Endothelial cell of umbilical vein (primary cell): Measurements from ENCODE around the gene FAM227B. TPM values are rescaled to one million over a fixed set of nuclear protein-coding genes. Genes with fewer than 3 reads are reported as not detected.

ENCODE experiments used
- BruUV-seq: library from RNA; stranded (reverse); fragments of 400-500 nt; replicated peaks from 2 replicates; lab custom pipeline; 2021; lab: Mats Ljungman, UMichigan
- CTCF ChIA-PET: fragments of 300-600, 350-600 bp; sonication (Branson Sonifier 250); formaldehyde crosslinking; loops from one replicate; lab custom pipeline; 2021; ENCODE audit warnings: antibody characterized with exemption, inconsistent platforms; lab: Charles Lee
- POLR2A ChIA-PET: fragments of 300-600, 350-600 bp; sonication (Branson Sonifier 250); formaldehyde crosslinking; loops from one replicate; lab custom pipeline; 2021; ENCODE audit warnings: antibody characterized with exemption, inconsistent platforms; lab: Charles Lee
- DNase-seq: peaks from one replicate; pipeline ENCODE4 v3.0.0-alpha.2; 2011; ENCODE audit warnings: low read depth, low spot score
- FAIRE-seq: peaks from 2 replicates; lab custom pipeline; 2011; peaks lifted over from hg19 to GRCh38; lab: Jason Lieb, UNC
- H2AFZ ChIP-seq: 2 replicates; pipeline ENCODE4 v1.6.0; 2012; ENCODE audit warnings: low read depth, low read length, control low read depth, inconsistent platforms
- H3K27ac ChIP-seq: 2 replicates; pipeline ENCODE4 v1.5.1; 2011; ENCODE audit warnings: low read depth, mild to moderate bottlenecking, control low read depth, low read length, moderate library complexity; ENCODE audit not compliant: insufficient read depth
- H3K27me3 ChIP-seq, 2 experiments: 2 replicates each; pipeline versions ENCODE4 v1.6.0 to v1.6.1; 2011; ENCODE audit warnings: low read length in 2 of 2, mixed read lengths in 1 of 2; ENCODE audit not compliant: control insufficient read depth in 2 of 2, insufficient read depth in 2 of 2
- H3K36me3 ChIP-seq, 2 experiments: 2 replicates in 1 of 2; 3 replicates in 1 of 2; pipeline ENCODE4 v1.5.1; 2011; ENCODE audit warnings: low read length in 2 of 2, mild to moderate bottlenecking in 1 of 2, moderate library complexity in 1 of 2; ENCODE audit not compliant: control insufficient read depth in 2 of 2, insufficient read depth in 2 of 2; ENCODE audit errors: extremely low read depth in 1 of 2
- H3K4me1 ChIP-seq: 3 replicates; pipeline ENCODE4 v1.5.1; 2011; ENCODE audit warnings: mild to moderate bottlenecking, low read length; ENCODE audit not compliant: control insufficient read depth, insufficient read depth; ENCODE audit errors: extremely low read depth
- H3K4me2 ChIP-seq: 2 replicates; pipeline ENCODE4 v1.6.1; 2011; ENCODE audit warnings: low read length, control low read depth, mixed read lengths; ENCODE audit not compliant: insufficient read depth
- H3K4me3 ChIP-seq, 3 experiments: fragments of 200-600 bp in 1 of 3; sonication (generic), shearing (Covaris generic) in 1 of 3; replicated peaks in 1 of 3; 2 replicates each; pipeline ENCODE4 v1.5.1; 2011 to 2016; ENCODE audit warnings: control low read depth in 3 of 3, low read length in 3 of 3, mild to moderate bottlenecking in 2 of 3, inconsistent platforms in 1 of 3, low read depth in 1 of 3, moderate library complexity in 1 of 3; ENCODE audit not compliant: insufficient read depth in 1 of 3
- H3K79me2 ChIP-seq: 2 replicates; pipeline ENCODE4 v1.6.0; 2012; ENCODE audit warnings: low read length, inconsistent platforms; ENCODE audit not compliant: control insufficient read depth, insufficient read depth
- H3K9ac ChIP-seq: replicated peaks from 2 replicates; pipeline ENCODE3; 2011; ENCODE audit warnings: low read length, control low read depth; ENCODE audit not compliant: insufficient read depth; ENCODE audit errors: extremely low read depth
- H3K9me1 ChIP-seq: replicated peaks from 3 replicates; pipeline ENCODE4 v1.6.0; 2011; ENCODE audit warnings: mild to moderate bottlenecking, low read length; ENCODE audit not compliant: control insufficient read depth, insufficient read depth; ENCODE audit errors: extremely low read depth
- H3K9me3 ChIP-seq: replicated peaks from 2 replicates; pipeline ENCODE4 v1.5.1; 2012; ENCODE audit warnings: low read length, inconsistent platforms; ENCODE audit not compliant: control insufficient read depth, insufficient read depth
- H4K20me1 ChIP-seq: replicated peaks from 2 replicates; pipeline ENCODE3; 2011; ENCODE audit warnings: mild to moderate bottlenecking, low read length; ENCODE audit not compliant: control insufficient read depth, insufficient read depth; ENCODE audit errors: extremely low read depth
- EZH2 ChIP-seq: IDR thresholded peaks from 2 replicates; pipeline ENCODE4 v1.6.1; 2012; ENCODE audit warnings: borderline replicate concordance, low read depth, mild to moderate bottlenecking, moderate library complexity, low read length, inconsistent platforms; ENCODE audit not compliant: severe bottlenecking
- FOS ChIP-seq: IDR thresholded peaks from 2 replicates; pipeline ENCODE4 v1.6.1; 2011; ENCODE audit warnings: mild to moderate bottlenecking, low read length, moderate library complexity, borderline replicate concordance; ENCODE audit not compliant: insufficient read depth
- GATA2 ChIP-seq: IDR thresholded peaks from 2 replicates; pipeline ENCODE4 v1.7.0; 2011; ENCODE audit warnings: low read depth, mild to moderate bottlenecking, moderate library complexity, mixed read lengths, low read length; ENCODE audit not compliant: insufficient read length, insufficient read depth
- JUN ChIP-seq: IDR thresholded peaks from 2 replicates; pipeline ENCODE4 v1.6.1; 2011; ENCODE audit warnings: borderline replicate concordance, low read depth; ENCODE audit not compliant: insufficient read length, insufficient read depth
- MYC ChIP-seq: IDR thresholded peaks from one replicate; pipeline ENCODE4 v1.6.1; 2011; ENCODE audit warnings: mild to moderate bottlenecking, low read depth, low read length
- POLR2A ChIP-seq: IDR thresholded peaks from 2 replicates; pipeline ENCODE4 v1.6.1; 2012; ENCODE audit warnings: low read depth, mild to moderate bottlenecking, control low read depth, low read length
- POLR2AphosphoS5 ChIP-seq: IDR thresholded peaks from 2 replicates; pipeline ENCODE4 v1.6.1; 2012; ENCODE audit warnings: low read depth, mild to moderate bottlenecking, control low read depth, low read length, moderate library complexity; ENCODE audit not compliant: insufficient read depth
- dilution Hi-C: fragments of 300-500 bp; cut with MboI; formaldehyde crosslinking; loops from one replicate; pipeline ENCODE4 v1.15.0; 2019; ENCODE audit warnings: low sequenced_read_pairs; ENCODE audit not compliant: extremely low pct_ligation_motif_present
- intact Hi-C: fragments of 100-400 bp; cut with micrococcal nuclease; formaldehyde crosslinking; loops from one replicate; pipeline ENCODE4 v1.10.0; 2022
- polyA plus RNA-seq, 4 experiments: library from polyadenylated mRNA; depleted of rRNA in 3 of 4; stranded (reverse) in 3 of 4; unstranded in 1 of 4; fragments of >200 nt; gene quantifications; 2 replicates each; pipeline versions ENCODE4 v1.2.1 to v1.2.3, GENCODE V29; 2011 to 2012; ENCODE audit warnings: missing spikeins in 1 of 4
- total RNA-seq: library from RNA; stranded (reverse); gene quantifications from 2 replicates; pipeline ENCODE4 v1.2.3, GENCODE V29; 2021
- TF ChIP-seq, protein P1 (sequence below): IDR thresholded peaks from 2 replicates; pipeline ENCODE4 v1.6.1; 2011; ENCODE audit not compliant: insufficient read depth, insufficient read length
- TF ChIP-seq, protein P2 (sequence below), 2 donors: IDR thresholded peaks; 1 replicate in 1 of 2; 2 replicates in 1 of 2; pipeline ENCODE4 v1.5.1; 2011; ENCODE audit warnings: low read length in 2 of 2, mild to moderate bottlenecking in 2 of 2, moderate library complexity in 2 of 2, control low read depth in 1 of 2, inconsistent platforms in 1 of 2, low read depth in 1 of 2; ENCODE audit not compliant: insufficient read depth in 1 of 2; ENCODE audit errors: extremely low read depth in 1 of 2

FAM227B gene
- total and polyA plus RNA-seq, 2 donors (not counting 3 experiments of a cell fraction or from before 2014, with no cell fraction given) = 1.5 to 1.8 TPM

DNA sequence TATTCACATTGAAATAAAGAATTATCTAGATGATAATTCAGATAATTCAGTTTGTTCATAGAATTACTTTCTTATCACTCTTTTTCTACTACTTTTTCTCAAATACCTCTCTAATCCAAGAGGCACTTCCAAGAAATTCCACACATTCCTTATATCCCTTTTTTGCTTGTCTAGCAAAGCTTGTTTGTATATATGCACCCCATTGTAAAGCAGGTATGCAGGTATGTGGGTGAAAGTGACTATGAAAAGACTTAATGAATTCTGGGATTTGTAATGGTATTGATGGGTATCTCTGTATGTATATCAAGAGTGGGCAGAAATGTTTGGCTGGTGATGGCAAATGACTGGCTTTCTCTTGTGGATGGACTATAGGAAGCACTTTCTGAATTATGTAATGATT lies 291.7 kb downstream of the FAM227B start:
- H3K79me2 ChIP-seq = no peaks in the 10 kb centered on the region
- no peak overlapping the region for H3K9ac ChIP-seq
- no peak overlapping the region for H2AFZ ChIP-seq
- H3K9me3 ChIP-seq = no peaks in the 10 kb centered on the region
- BruUV-seq = no TSS peak
- FAIRE-seq (no peak), DNase-seq (no peak)
- no peaks in the 10 kb centered on the region for H3K27me3 ChIP-seq
- H3K36me3 ChIP-seq = peaks cover 0 to 2% of the 10 kb centered on the region in 2 experiments
- peaks cover 3% of the 10 kb centered on the region for H3K9me1 ChIP-seq
- CTCF ChIA-PET = no interaction called here
- dilution Hi-C loops (no loop called here), intact Hi-C loops (no loop called here)
- H3K4me2 ChIP-seq = no peak overlapping the region
- H3K4me3 ChIP-seq = no peak overlapping the region
- no peaks in the 10 kb centered on the region for H4K20me1 ChIP-seq
- no peak for TF ChIP-seq JUN
- TF ChIP-seq, protein P1, sequence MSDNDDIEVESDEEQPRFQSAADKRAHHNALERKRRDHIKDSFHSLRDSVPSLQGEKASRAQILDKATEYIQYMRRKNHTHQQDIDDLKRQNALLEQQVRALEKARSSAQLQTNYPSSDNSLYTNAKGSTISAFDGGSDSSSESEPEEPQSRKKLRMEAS = no peak
- no peak for TF ChIP-seq FOS
- TF ChIP-seq MYC = no peak
- no peak for TF ChIP-seq POLR2A
- H3K4me1 ChIP-seq = no peaks in the 10 kb centered on the region
- POLR2A ChIA-PET = no interaction called here
- H3K27ac ChIP-seq = no peak overlapping the region

DNA sequence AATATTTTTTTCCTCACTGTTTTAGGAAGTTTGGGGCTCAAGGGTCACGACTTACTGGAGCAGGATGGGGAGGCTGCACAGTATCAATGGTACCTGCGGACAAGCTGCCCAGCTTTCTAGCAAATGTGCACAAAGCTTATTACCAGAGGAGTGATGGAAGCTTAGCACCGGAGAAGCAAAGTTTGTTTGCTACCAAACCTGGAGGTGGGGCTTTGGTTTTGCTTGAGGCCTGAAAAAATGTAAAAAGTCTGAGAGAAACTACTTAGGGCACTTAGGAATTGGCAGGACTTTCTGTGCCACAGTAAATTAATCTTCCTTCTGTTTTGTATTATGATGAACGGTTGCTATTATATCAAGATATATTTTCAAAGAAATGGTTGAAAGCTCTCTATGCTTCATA lies 292.7 kb downstream of the FAM227B start:
- no peak for TF ChIP-seq FOS
- no peak for TF ChIP-seq JUN
- no peak for TF ChIP-seq POLR2A
- no peak for TF ChIP-seq POLR2AphosphoS5
- TF ChIP-seq, protein P1 = no peak
- TF ChIP-seq, protein P2, sequence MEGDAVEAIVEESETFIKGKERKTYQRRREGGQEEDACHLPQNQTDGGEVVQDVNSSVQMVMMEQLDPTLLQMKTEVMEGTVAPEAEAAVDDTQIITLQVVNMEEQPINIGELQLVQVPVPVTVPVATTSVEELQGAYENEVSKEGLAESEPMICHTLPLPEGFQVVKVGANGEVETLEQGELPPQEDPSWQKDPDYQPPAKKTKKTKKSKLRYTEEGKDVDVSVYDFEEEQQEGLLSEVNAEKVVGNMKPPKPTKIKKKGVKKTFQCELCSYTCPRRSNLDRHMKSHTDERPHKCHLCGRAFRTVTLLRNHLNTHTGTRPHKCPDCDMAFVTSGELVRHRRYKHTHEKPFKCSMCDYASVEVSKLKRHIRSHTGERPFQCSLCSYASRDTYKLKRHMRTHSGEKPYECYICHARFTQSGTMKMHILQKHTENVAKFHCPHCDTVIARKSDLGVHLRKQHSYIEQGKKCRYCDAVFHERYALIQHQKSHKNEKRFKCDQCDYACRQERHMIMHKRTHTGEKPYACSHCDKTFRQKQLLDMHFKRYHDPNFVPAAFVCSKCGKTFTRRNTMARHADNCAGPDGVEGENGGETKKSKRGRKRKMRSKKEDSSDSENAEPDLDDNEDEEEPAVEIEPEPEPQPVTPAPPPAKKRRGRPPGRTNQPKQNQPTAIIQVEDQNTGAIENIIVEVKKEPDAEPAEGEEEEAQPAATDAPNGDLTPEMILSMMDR (IDR thresholded peaks at IDR 0.05; ENCODE audit: extremely low read depth in 1 of 2, insufficient read depth in 1 of 2, low read depth in 1 of 2, low read length in 2 of 2) = no peak
- TF ChIP-seq GATA2 = no peak
- TF ChIP-seq EZH2 = no peak
- no peak for TF ChIP-seq MYC
- H3K36me3 ChIP-seq = peaks cover 0 to 2% of the 10 kb centered on the region in 2 experiments
- H3K79me2 ChIP-seq = no peaks in the 10 kb centered on the region
- H3K27ac ChIP-seq = no peak overlapping the region
- ChIA-PET CTCF (no interaction called here), POLR2A (no interaction called here)
- peaks cover 3% of the 10 kb centered on the region for H3K9me1 ChIP-seq
- H3K4me2 ChIP-seq = no peak overlapping the region
- no peak overlapping the region for H2AFZ ChIP-seq
- intact Hi-C loops (no loop called here), dilution Hi-C loops (no loop called here)
- no peak overlapping the region for H3K4me3 ChIP-seq
- H4K20me1 ChIP-seq = no peaks in the 10 kb centered on the region
- H3K4me1 ChIP-seq = no peaks in the 10 kb centered on the region
- no peaks in the 10 kb centered on the region for H3K27me3 ChIP-seq
- no peaks in the 10 kb centered on the region for H3K9me3 ChIP-seq
- no TSS peak for BruUV-seq
- FAIRE-seq (no peak), DNase-seq (no peak)
- no peak overlapping the region for H3K9ac ChIP-seq
